HG03342 (cell line): ENCODE data around the gene OSBPL10.
"Not testable (repeated sequence)": the region's sequence is repeated elsewhere in the genome, so short reads cannot be mapped to it uniquely, and the experiment has no call there.

Experiments used
- ATAC-seq: cut with Tn5 transposase; IDR thresholded peaks from one replicate; pipeline ENCODE4 v1.9.1; 2021; ENCODE audit warnings: mild to moderate bottlenecking, moderate library complexity; ENCODE audit not compliant: unreplicated experiment

OSBPL10 gene

DNA sequence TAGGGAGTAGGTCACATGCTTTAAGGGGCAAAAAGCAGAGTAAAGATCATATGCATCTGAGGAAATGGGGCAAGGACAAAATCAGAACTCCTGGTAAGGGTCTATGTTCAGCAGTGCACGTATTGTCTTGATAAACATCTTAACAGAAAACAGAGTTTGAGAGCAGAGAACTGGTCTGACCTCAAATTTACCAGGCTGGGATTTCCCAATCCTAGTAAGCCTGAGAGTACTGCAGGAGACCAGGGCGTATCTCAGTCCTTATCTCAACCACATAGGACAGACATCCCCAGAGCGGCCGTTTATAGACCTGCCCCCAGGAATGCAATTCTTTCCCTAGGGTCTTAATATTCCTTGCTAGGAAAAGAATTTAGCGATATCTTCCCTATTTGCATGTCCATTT, 14.0 kb upstream of the OSBPL10 start:
- not testable (repeated sequence) for ATAC-seq

DNA sequence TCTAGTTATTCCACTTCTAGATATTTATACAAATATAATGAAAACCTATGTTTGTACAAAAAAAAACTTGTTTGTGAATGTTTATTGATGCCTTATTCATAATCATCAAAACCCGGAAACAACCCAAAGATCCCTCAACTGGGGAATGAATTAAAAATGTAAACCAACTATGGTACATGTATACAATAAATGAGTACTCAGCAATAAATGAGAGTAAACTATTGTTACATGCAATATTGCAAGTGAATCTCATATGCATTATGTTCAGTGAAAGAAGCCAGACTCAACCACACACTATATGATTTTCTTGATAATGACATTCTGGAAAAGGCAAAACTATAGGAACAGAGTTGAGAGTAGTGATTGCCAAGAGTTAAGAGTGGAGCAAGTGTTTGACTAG, 12.8 kb upstream of the OSBPL10 start:
- no peak for ATAC-seq

DNA sequence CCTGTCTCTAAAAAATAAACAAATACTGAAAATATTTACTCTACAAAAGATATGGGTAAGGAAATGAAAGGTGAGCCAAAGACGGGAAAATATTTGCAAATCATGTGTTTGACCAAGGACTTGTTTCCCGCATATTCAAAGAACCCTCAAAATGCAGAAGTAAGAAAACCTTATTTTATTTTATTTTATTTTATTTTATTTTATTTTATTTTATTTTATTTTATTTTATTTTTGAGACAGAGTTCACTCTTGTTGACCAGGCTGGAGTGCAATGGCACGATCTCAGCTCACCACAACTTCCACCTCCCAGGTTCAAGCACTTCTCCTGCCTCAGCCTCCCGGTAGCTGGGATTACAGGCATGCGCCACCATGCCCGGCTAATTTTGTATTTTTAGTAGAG, 11.9 kb upstream of the OSBPL10 start:
- ATAC-seq = not testable (repeated sequence)

DNA sequence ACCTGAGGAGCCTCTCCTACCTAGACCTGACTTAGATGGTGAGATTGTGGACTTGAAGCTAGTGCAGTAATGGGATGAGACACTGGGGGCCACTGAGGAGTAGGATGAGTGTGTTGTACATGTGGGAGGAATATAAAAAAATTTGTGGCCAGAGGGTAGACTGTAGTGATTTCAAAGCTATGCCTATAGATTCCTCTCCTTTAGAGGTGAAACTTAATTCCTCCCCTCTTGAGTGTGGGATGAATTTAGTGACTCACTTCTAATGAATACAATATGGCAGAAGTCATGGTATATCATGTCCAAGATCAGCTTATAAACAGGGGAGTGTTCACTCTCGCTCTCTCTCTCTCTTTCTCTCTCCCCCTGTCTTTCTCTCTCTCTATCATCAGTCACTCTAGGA, 7.2 kb upstream of the OSBPL10 start:
- no peak for ATAC-seq

DNA sequence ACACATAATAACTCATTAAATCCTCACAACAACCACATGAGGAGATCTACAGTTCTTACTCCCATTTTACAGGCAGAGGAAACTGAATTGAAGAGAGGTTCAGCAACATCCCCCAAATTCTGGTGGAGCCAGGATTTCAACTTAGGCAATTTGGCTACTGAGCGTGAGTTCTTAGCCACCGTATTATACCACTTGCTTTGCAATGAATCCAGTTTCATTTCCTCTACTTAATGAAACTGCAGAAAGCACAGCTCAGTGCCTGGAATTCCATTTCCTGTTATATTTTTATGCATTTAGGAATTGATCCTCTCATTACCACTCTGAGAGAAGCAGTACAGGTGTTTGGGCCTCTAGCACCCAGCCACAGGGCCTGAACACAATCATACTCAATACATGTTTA, 4.8 kb upstream of the OSBPL10 start:
- ATAC-seq = no peak

DNA sequence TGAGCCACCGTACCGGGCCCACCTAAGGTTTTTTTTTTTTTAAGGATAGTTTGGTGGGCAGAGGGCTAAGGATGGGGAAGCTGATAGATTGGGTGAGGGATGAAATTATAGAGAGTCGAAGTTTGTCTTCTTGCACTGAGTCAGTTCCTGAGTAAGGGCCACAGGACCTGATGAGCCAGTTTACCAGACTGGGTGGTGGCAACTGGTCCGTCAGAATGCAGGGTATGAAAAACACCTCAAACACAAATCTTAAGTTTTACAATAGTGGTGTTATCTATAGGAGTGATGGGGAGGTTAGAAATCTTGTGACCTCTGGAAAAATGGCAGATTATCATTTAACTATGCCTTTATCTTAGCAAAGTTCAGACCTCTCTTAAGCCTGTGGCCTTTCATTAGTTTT, 3.3 kb upstream of the OSBPL10 start:
- no peak for ATAC-seq

DNA sequence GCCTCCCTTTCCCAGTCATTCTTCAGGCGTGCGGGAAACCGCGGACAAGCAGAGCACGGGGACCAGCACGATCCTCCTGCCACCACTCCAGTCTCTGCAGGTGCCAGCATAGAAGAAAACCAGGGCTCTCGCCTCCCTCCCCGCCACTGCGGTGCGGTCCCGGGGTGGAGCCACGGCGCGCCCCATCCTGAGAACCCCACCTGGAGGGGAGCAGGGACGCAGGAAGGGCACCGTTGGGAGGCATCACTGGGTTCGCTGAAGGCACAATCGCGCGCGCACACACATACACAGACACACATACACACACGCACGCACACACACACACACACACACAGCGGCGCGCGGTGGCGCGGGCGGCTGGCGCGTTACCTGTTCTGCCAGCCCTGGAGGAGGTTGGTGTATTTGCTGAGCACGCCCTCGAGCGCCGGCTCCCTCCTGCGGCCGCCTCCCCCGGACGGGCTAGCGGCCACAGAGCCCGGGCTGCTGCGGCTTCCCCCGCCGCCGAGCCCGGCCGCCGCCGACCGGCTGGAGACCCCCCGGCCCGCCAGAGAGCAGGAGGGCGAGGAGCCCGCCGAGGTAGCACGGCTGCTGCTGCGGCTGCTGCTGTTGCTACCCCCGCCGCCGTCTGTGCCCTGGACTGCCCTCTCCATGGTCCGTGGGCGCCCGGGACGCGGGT, 394 bp downstream of the OSBPL10 start:
- peak; percentile 48 for ATAC-seq

DNA sequence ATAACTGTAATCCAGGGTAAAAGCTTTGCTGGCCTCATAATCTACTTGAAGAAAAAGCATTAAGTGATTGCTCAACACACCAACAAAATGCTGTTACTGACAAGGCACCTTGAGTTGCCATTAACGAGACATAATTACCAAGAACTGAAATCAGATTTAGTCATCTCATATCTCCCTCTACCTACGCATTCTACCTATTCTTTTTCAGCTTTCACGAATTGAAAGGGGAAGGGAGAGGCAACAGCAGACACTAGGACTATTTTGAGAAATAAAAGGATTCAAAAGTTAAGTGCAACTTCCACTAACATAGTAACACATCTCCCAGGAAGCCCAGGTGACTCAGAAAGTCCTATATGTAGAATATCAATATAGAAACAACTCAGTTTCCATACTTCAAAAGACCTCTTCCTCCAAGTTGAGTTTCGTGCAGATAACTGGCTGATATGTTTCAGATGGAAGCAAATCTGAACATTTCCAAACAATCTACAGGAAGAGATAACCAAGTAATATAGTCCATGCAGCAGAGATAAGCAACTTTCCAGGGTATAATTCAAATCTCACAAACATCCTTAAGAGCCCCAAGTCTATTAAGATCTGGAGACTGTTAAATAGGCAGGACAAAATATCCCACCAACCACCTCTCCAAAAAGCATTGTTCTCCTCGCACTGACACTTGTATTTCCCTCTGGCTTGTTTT, 1.9 kb downstream of the OSBPL10 start:
- ATAC-seq = peak; percentile 54

DNA sequence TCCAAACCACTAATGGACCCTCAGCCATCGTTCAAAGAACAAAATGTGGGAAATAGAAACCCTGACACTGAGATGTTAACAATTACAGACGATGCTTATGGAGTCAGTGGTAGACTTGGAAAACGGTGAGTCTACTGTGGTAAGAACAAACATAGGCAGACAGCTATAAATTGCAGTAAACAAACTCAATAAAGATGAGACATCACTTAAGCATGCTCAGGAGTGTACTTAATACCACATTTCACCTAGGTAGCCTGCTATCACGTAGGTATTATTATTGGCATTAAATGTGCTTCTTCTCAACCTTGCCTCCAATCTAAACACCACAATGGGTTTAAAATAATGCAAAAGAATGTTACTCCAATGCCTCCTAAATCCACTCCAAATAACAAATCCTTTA, 2.5 kb downstream of the OSBPL10 start:
- ATAC-seq = no peak

DNA sequence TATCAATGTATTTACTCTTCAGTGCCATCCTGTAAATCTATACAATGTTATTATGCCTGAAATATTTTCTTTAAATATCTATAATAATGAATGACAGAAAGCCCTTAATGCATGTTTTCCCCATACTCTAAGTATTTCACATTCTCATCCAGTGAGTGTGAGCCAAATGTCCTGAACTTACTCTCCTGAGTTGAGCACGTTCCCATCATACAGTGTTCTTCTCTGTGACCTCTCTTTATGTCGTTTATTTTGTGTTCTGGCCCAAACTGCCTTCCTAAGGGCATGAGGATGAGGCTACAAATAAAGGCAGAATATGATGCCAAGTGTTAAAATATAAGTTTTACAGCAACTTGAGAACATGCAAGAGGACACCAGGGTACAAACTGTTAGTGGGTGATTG, 3.3 kb downstream of the OSBPL10 start:
- ATAC-seq = no peak

DNA sequence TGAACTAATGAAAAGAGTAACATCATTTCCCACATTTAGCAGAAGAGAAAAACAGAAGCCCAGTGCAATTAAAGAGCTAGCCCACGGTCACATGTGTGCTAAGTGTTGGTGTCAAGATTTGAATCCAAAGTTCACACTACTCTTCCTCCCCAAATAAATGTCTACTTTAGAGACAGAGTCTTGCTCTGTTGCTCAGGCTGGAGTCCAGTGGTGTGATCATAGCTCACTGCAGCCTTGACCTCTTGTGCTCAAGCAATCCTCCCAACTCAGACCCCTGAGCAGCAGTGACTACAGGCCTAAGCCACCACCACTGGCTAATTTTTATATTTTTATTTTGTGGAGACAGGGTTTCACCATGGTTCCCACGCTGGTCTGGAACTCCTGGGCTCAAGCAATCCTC, 4.8 kb downstream of the OSBPL10 start:
- ATAC-seq = no peak

DNA sequence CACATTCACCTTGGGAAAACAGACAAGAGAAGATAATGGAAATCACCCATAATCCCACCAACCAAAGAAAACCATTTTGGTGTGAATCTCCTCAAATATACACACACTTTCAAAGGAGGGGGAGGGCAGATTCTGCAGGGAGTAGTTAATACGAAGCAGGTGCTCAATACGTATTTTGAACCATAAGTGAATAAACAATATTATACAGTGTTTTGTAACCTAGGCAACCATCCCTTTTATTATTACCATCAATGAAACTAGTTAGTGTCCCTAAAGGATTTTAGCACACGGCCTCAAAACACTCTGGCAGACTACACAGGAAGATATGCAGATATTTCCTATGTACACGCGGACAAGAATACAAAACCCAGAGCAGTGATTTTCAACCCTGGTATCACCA, 6.1 kb downstream of the OSBPL10 start:
- no peak for ATAC-seq

DNA sequence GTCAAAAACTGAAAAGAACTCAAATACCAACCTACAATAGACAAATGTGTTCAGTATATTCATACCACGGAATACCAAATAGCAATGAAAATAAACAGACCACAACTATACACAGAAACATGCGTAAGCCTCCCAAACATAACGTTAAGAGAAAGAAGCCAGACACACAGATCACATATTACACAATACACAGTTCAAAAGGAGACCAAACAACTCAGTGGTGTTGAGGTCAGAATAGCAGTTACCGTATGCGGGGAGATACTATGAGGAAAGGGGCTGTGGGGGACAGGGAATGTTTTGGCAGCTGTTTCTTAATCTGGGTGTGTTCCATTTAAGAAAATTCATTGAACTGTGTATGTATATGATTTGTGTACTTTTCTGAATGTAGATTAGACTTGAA, 6.6 kb downstream of the OSBPL10 start:
- ATAC-seq = no peak

DNA sequence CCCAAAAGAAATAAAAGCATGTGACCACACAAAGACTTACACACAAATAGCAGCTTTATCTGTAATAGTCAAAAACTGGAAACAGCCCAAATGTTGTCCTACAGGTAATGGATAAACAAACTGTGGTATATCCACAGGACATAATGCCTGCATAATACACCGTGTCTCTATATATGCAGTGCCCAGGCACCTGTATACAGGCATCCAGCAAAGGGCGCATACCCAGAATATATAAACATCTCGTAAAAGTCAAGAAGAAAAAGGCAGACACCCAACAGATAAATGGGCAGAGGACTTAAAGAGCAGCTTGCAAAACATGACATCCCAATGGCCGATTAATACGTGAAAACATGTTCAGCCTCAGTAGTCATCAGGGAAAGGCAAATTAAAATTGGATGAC, 7.2 kb downstream of the OSBPL10 start:
- no peak for ATAC-seq

DNA sequence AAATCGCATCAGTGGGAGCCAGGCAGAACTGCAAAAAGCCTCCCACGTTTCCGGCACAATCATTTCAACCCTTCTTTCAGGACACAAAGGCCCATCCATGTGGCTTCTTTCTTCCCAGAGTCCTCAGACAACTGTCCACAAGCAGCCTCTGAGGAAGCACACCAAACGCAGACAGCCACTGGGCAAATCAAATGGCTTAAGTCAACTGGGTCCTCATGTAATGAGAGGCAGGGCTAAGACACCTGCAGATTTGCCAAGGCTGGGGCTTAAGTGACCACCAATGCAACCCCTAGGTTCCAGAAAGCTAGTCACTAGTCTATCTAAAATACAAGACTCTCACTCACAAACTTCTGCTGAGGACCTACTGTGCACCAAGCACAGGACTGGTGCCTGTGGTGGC, 8.0 kb downstream of the OSBPL10 start:
- no peak for ATAC-seq

DNA sequence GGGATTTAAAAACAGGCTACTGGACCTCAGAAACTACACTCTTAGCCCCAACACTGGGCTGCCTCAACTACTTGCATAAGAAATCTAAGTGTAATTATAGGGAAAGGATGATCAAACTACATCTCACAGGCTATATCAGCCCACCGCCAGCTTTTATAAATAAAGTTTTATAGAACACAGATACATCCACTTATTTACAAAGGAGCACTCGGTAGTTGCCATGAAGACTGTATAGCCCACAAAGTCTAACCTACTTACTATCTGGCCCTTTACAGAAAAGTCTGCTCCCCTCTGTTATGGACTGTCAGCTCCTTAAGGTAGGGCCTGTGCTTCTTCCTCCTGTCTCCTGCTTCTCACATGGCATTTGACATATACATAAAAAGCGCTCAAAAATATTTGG, 9.5 kb downstream of the OSBPL10 start:
- no peak for ATAC-seq

DNA sequence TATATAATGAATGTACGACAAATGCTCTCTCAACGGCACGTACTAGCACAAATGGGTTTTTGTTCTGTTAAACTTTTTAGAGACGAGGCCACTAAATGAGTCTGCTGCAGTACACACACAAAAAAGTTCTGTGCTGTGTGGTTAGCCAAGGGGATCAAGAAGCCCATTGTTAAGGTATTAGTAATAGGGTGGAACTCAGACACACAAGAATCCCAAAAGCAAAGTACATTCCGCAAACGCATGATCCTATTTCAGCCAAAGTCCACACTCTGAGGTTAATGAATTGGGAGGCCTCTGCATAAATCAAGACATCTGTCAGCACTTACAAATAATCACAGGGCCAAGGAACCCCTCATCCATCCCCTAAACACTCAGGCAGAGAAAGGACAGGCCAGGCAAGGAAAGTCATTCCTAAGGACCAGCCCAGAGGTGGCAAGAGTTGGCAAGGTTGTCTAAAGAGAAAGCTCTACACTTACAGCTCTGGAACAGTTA, 12.1 kb downstream of the OSBPL10 start:
- ATAC-seq = no peak

DNA sequence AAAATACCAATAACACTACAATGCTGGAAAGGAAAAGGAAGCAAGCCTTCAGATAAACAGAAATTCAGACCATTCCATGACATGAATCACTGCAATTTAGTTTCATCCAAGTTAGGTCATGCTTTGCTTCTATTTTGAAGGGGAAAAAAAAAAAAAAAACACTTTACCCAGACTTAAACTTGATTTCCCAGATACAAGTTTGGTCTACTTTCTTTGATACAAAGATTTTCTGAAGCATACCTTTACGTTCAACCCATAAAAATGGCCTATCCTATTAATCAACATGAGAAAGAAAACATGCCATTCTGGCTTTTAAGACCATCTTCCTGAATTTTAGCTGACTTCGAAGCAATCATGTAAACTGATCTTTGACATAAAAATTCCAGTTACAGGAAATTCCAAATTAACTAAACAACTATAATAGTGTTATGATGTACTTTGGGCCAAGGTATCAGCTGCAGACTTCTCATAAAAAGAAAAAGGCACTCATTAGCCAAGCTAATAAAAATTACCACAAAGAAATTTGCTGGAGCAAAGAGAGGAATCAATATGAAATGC, 12.6 kb downstream of the OSBPL10 start:
- ATAC-seq = no peak

DNA sequence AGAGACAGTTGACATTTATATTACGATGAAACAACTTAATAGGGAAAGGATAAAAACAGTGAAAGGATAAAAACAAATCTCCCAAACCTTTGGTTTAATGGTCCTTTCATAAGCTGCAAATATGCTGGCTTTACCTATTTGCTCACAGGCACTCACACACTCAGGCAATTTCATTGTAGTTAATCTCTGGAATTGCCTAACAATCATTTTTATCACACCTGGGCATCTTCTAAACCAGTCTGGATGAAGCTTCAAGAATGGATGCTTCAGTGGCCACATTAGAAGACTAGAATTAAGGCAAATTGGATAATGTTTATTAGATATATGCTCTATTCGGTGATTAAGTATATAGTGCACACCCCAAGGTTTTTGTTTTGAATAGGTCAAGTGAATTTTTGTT, 13.5 kb downstream of the OSBPL10 start:
- ATAC-seq = no peak

DNA sequence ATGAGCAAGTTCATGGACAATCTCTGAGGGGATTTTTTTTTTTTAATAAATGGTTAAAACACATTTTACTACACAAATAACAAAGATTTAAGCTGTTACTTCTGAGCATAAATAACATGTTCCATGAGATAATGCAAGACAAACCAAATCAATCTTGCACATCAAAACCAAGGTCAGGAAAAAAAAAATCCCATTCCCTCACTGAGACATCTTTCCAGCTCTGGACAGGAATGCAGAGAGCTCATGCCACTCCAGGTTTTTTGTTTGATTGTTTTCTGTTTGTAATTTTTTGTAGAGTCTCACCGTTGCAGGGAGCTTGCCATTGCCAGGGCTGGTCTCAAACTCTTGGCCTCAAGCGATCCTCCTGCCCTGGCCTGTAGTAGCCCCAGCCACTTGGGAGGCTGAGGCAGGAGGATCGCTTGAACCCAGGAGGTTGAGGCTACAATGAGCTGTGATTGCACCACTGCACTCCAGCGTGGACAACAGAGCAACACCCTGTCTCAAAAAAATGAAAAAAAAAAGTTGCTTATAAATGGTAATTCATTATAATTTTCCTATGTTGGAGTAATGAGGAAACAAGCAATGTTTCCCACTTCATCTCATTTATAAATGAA, 14.0 kb downstream of the OSBPL10 start:
- no peak for ATAC-seq

DNA sequence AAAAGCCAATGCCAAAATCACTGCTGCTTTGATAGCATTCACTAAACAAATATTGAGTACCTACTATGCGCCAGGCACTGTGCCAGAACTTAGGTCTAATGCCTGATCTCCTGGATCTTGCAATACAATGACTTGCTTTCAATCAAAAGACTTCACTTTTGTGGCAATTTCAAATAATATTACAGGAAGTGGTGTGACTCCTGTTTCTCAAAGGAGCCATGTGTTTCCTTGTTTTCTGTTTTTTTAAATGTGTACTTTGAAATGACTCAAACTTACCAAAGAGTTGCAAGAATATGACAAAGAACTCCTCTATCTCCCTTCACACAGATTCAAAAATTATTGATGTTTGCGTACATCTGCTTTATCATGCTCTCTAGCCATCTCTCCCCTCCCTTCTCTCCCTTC, 18.3 kb downstream of the OSBPL10 start:
- no peak for ATAC-seq
